Upper lobe of left lung (tissue), 6 donors: ENCODE measurements around the gene STX8. TPM values are rescaled to one million over a fixed set of nuclear protein-coding genes. Genes with fewer than 3 reads are reported as not detected.

Source experiments
- ATAC-seq, 2 donors: fragments of 200-7000 bp; cut with Tn5 transposase; one replicate each; pipeline ENCODE4 v1.9.1; 2022; ENCODE audit warnings: mild to moderate bottlenecking in 2 of 2, moderate library complexity in 2 of 2; ENCODE audit not compliant: low FRiP score in 2 of 2
- DNase-seq, 2 donors: peaks; one replicate each; pipeline ENCODE4 v3.0.0-alpha.2; 2019 to 2020
- H3K27ac ChIP-seq, 4 donors: fragments of 200-600 bp; sonication (generic); one replicate each; pipeline ENCODE4 v1.5.1; 2016 to 2019
- H3K27me3 ChIP-seq, 4 donors: fragments of 200-600 bp; sonication (generic); one replicate each; pipeline ENCODE4 v1.5.1; 2017 to 2019
- H3K36me3 ChIP-seq, 4 donors: fragments of 200-600 bp; sonication (generic); one replicate each; pipeline ENCODE4 v1.5.1; 2016 to 2019
- H3K4me1 ChIP-seq, 4 donors: fragments of 200-600 bp; sonication (generic); one replicate each; pipeline ENCODE4 v1.5.1; 2018 to 2019
- H3K4me3 ChIP-seq, 4 donors: fragments of 200-600 bp; sonication (generic); one replicate each; pipeline ENCODE4 v1.5.1; 2017 to 2019; ENCODE audit warnings: mild to moderate bottlenecking in 2 of 4, moderate library complexity in 1 of 4
- H3K9me3 ChIP-seq, 4 donors: fragments of 200-600 bp; sonication (generic); one replicate each; pipeline ENCODE4 v1.5.1; 2018 to 2019
- EP300 ChIP-seq, 4 donors: sonication (generic); formaldehyde crosslinking; IDR thresholded peaks; one replicate each; pipeline ENCODE4 v1.5.1; 2017; ENCODE audit warnings: antibody characterized with exemption in 4 of 4, control low read depth in 2 of 4
- POLR2A ChIP-seq, 4 donors: fragments of 450-650 bp; IDR thresholded peaks; one replicate each; pipeline ENCODE4 v1.5.1; 2016 to 2017; ENCODE audit warnings: antibody characterized with exemption in 4 of 4, mild to moderate bottlenecking in 2 of 4
- POLR2AphosphoS5 ChIP-seq, 2 donors: sonication (generic); formaldehyde crosslinking; IDR thresholded peaks; one replicate each; pipeline ENCODE4 v1.5.1; 2017; ENCODE audit warnings: antibody characterized with exemption in 2 of 2
- WGBS, 2 donors: methylation state at CpG; one replicate each; pipeline ENCODE4 v1.1.5; 2017 to 2018; 5-methylcytosine and 5-hydroxymethylcytosine counted together
- total RNA-seq, 6 donors: library from RNA; depleted of rRNA in 4 of 6; stranded (reverse); fragments of >200 nt in 4 of 6; gene quantifications; one replicate each; pipeline versions ENCODE4 v1.1.0 to v1.2.1, GENCODE V29; 2016 to 2021
- TF ChIP-seq, protein P1 (sequence below), 6 experiments: fragments of 450-650 bp in 4 of 6; fragments of 200-600 bp in 2 of 6; sonication (generic) in 2 of 6; IDR thresholded peaks; one replicate each; pipeline ENCODE4 v1.5.1; 2016 to 2019; ENCODE audit warnings: antibody characterized with exemption in 6 of 6
- donor health status: DM: no; HTN: no; CAD: no; lungs with moderate emphysema.
- donor health status: DM: no; HTN: yes; CAD: no; lungs with severe emphysema.

STX8 gene
- total RNA-seq, 6 donors from 2014 or later, result 39.2 to 138 (median 52.3) TPM

DNA sequence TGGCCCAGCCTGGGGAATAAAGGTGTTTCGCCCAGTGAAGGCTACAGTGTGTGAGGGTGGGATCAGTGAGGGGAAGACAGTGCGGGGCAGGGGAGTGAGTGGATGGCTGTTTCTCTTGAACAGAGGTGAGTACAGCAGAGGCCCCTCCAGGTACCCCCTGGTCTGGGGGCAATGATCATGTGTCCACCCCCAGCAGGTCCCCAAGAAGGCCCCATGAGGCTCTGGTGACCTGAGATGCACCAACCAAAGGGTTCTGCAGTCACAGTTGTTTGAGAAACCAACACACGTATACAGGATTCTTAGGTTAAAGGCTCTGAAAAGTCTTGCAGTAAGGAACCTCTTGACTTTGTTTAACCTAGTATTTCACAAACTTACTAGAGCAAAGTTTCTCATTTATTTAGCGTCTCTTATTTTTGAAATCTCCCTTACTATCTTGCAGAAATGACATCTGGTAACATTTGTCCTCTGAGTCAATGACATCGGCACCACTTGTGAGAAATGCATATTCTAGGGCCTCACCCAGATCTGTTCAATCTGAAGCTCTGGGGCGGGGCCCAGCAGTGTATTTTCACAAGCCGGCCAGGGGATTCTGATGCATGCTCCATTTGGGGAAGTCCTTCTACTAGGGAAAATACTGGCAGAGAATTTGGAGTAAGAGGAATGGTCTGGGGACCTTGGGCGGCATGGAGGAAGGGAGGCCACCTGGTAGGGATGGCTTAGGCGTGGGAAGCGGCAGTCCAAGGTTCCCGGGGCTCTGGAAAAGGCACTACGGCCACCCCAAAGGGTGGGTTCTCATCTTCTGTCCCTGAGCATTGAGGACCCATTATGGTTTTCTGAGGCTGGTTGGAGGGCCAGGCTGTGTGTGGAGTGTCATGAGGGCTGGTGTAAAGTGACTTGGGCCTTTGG lies 337.0 kb downstream of the STX8 start:
- Histone ChIP-seq H3K27me3 (no peaks in the 10 kb centered on the region), H3K4me3 (peak overlapping the region in 1 of 4 donors; percentile 55), H3K4me1 (peaks cover 16 to 24% (median 21%) of the 10 kb centered on the region in 4 donors), H3K36me3 (no peaks in the 10 kb centered on the region), H3K9me3 (no peaks in the 10 kb centered on the region), H3K27ac (peak overlapping the region in 2 of 4 donors; percentile 36 to 86)
- TF ChIP-seq POLR2A (IDR thresholded peaks at IDR 0.05), result no peak
- no peak for TF ChIP-seq EP300 (IDR thresholded peaks at IDR 0.05)
- TF ChIP-seq, protein P1, sequence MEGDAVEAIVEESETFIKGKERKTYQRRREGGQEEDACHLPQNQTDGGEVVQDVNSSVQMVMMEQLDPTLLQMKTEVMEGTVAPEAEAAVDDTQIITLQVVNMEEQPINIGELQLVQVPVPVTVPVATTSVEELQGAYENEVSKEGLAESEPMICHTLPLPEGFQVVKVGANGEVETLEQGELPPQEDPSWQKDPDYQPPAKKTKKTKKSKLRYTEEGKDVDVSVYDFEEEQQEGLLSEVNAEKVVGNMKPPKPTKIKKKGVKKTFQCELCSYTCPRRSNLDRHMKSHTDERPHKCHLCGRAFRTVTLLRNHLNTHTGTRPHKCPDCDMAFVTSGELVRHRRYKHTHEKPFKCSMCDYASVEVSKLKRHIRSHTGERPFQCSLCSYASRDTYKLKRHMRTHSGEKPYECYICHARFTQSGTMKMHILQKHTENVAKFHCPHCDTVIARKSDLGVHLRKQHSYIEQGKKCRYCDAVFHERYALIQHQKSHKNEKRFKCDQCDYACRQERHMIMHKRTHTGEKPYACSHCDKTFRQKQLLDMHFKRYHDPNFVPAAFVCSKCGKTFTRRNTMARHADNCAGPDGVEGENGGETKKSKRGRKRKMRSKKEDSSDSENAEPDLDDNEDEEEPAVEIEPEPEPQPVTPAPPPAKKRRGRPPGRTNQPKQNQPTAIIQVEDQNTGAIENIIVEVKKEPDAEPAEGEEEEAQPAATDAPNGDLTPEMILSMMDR (IDR thresholded peaks at IDR 0.05), result no peak
- no peak for TF ChIP-seq POLR2AphosphoS5 (IDR thresholded peaks at IDR 0.05)
- ATAC-seq (no peak), DNase-seq (no peak)
- WGBS, 2 donors, result 86 to 90% methylated on average over 11 to 12 of the region's 12 CpGs

DNA sequence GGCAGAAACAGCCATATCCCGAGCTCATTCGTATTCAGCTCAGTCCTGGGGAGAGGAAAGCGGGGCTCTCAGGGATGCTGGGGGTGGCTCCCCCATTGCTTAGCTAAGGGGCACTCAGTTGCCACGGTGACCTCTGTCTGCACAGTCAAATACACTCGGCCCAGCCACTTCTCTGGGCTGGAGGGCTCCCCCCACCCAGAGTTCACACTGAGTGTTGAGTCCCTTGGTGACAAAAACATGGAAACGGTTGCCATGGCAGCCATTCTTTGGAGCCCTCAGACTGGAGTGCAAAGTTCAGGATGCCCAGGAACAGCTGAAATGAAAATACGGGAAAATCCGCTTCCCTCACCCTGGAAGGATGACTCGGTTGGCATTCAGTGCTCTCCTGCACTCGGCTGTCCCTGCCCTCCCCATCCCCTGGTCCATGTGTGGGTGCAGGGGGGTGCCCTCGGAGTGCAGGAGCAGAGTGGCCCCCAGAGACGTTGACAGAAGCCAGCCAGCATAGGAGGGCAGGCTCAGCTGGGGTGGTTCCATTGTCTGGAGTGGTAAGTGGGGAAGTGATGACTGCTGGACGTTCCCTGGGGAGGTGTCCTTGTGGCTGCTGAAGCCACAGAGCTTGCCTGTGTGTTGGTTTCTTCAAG lies 337.8 kb downstream of the STX8 start:
- Histone ChIP-seq H3K27me3 (no peaks in the 10 kb centered on the region), H3K36me3 (no peaks in the 10 kb centered on the region), H3K27ac (no peak overlapping the region), H3K4me3 (no peak overlapping the region), H3K9me3 (no peaks in the 10 kb centered on the region), H3K4me1 (peaks cover 16 to 24% (median 21%) of the 10 kb centered on the region in 4 donors)
- ATAC-seq, result no peak
- WGBS, 2 donors, result 81 to 83% methylated on average over 11 to 13 of the region's 13 CpGs
- TF ChIP-seq EP300 (IDR thresholded peaks at IDR 0.05), result no peak
- TF ChIP-seq, protein P1 (IDR thresholded peaks at IDR 0.05), result no peak
- TF ChIP-seq POLR2A (IDR thresholded peaks at IDR 0.05), result no peak
- no peak for TF ChIP-seq POLR2AphosphoS5 (IDR thresholded peaks at IDR 0.05)
- DNase-seq, result no peak

DNA sequence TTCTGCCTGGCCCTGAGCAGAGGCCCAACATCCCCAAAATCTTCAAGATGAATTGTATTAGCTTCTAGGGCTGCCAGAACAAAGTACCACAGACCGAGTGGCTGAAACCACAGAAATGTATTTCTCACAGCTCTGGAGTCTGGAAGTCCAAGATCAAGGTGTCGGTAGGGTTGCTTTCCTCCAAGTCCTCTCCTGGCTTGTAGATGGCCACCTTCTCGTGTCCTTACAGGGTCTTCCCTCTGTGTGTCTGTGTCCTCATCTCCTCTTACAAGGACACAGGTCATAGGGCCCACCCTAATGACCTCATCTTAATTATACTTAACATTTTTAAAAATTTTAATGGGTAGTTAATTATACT lies 338.6 kb downstream of the STX8 start:
- WGBS, 2 donors, result 90 to 93% methylated on average over 3 of the region's 3 CpGs
- no peaks in the 10 kb centered on the region for H3K36me3 ChIP-seq

DNA sequence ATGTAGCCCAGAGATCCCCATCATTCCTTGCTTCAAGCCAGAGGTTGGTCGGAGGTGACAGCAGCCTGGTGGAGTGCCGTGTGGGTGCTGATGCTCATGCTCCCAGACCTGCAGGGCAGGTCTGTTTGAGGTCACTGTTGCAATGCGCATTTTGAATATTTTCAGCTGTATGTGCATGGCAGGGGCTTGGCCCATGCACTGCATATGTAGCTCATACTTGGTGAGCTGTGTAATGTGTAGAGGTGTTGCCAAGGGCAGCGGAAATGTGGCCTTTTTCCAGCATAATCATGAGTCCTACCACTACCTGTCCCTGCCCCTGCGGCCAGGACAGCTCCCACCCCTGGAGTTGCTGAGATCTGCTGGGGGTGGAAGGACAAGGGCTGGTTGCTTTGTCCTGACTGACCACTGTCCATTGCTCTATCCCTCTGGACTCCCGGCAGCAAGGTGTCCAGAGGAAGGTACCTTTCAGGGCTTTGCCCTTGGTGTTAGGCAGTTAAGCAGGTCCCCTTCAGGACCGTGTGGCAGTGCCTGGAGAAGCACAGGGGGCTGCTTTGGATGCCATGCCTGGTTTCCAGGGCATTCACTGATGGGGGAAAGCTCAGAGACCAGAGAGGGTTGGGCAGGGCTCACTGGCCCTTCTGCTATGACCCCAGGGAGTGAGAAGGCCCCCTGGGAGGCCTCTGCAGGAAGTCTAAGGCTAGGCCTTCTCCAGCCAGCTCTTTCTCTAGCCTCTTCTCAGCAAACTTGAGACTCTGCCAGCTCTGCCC lies 339.2 kb downstream of the STX8 start:
- Histone ChIP-seq H3K27me3 (peaks cover 0 to 3% (median 0%) of the 10 kb centered on the region in 4 donors), H3K36me3 (no peaks in the 10 kb centered on the region), H3K4me1 (peaks cover 15 to 24% (median 21%) of the 10 kb centered on the region in 4 donors), H3K9me3 (no peaks in the 10 kb centered on the region), H3K4me3 (no peak overlapping the region), H3K27ac (no peak overlapping the region)
- 97% methylated on average over 7 of the region's 7 CpGs; no CpG with 5 or more reads in 1 of the 2 donors for WGBS, 2 donors
- ATAC-seq (no peak), DNase-seq (no peak)
- TF ChIP-seq POLR2A (IDR thresholded peaks at IDR 0.05) (no peak), POLR2AphosphoS5 (IDR thresholded peaks at IDR 0.05) (no peak), EP300 (IDR thresholded peaks at IDR 0.05) (no peak)
- TF ChIP-seq, protein P1 (IDR thresholded peaks at IDR 0.05), result no peak

More for the DNA sequence above, 338.6 kb downstream of the STX8 start:
- TF ChIP-seq, protein P1 (IDR thresholded peaks at IDR 0.05), result no peak
- no peak for TF ChIP-seq EP300 (IDR thresholded peaks at IDR 0.05)
- no peak for TF ChIP-seq POLR2AphosphoS5 (IDR thresholded peaks at IDR 0.05)
- no peak for TF ChIP-seq POLR2A (IDR thresholded peaks at IDR 0.05)
- H3K4me1 ChIP-seq, result peaks cover 16 to 24% (median 21%) of the 10 kb centered on the region in 4 donors
- no peaks in the 10 kb centered on the region for H3K9me3 ChIP-seq
- no peak for ATAC-seq
- H3K27ac ChIP-seq, result no peak overlapping the region
- no peak overlapping the region for H3K4me3 ChIP-seq
- peaks cover 0 to 3% (median 0%) of the 10 kb centered on the region in 4 donors for H3K27me3 ChIP-seq
- DNase-seq, result no peak
